Measurements from ENCODE around the gene LYZ. TPM values are rescaled to one million over a fixed set of nuclear protein-coding genes. Genes with fewer than 3 reads are reported as not detected.

LYZ gene
- total RNA-seq, 1 experiment from 2014 or later, result 1.3 TPM

- TF ChIP-seq ZBTB33 (IDR thresholded peaks at IDR 0.05; ENCODE audit: extremely low read depth, insufficient replicate concordance, low read length) (no peak), CEBPB (IDR thresholded peaks at IDR 0.05; ENCODE audit: low read depth) (no peak)
These were observed 36.9 kb downstream of the LYZ start (continued) for GRCh38 chr12:69385038-69385437.

GRCh38 chr12:69386921-69387320 lies 38.7 kb downstream of the LYZ start:
- no peaks in the 10 kb centered on the region for H3K9me3 ChIP-seq (ENCODE audit: control insufficient read depth in 1 of 2, insufficient read depth in 1 of 2, low read depth in 1 of 2, low read length in 2 of 2)
- no peaks in the 10 kb centered on the region for H3K27me3 ChIP-seq (ENCODE audit: insufficient read depth, low read length)
- no peak overlapping the region for H3K9ac ChIP-seq (ENCODE audit: low read length)
- H3K79me2 ChIP-seq (ENCODE audit: insufficient read depth, low read length), result peaks cover 5% of the 10 kb centered on the region
- peaks cover 2 to 11% of the 10 kb centered on the region in 2 experiments; a peak in 2 of 4 replicates for H3K36me3 ChIP-seq (ENCODE audit: control insufficient read depth in 1 of 2, insufficient read depth in 2 of 2, low read length in 2 of 2)
- H3K4me3 ChIP-seq (replicated peaks in 1 of 2; ENCODE audit: low read depth in 1 of 2, low read length in 2 of 2), result no peak overlapping the region
- ATAC-seq (no peak), DNase-seq (ENCODE audit: low read depth, low spot score) (no peak)
- H3K27ac ChIP-seq (ENCODE audit: low read depth, low read length), result no peak overlapping the region
- TF ChIP-seq JUND (IDR thresholded peaks at IDR 0.05), result no peak
- no peak for TF ChIP-seq ATF3 (IDR thresholded peaks at IDR 0.05)
- no peak for TF ChIP-seq ZNF274 (IDR thresholded peaks at IDR 0.05; ENCODE audit: low read depth, low read length)
- TF ChIP-seq POLR2A (IDR thresholded peaks at IDR 0.05; ENCODE audit: borderline replicate concordance, extremely low read depth, insufficient read depth, insufficient read length), result no peak
- no peak for TF ChIP-seq YY1 (IDR thresholded peaks at IDR 0.05; ENCODE audit: extremely low read depth, insufficient replicate concordance, low read depth, low read length)
- TF ChIP-seq EZH2 (IDR thresholded peaks at IDR 0.05), result no peak
- TF ChIP-seq TCF7L2 (IDR thresholded peaks at IDR 0.05; ENCODE audit: borderline replicate concordance, extremely low read depth, insufficient read depth, insufficient read length), result no peak
- TF ChIP-seq EGR1 (IDR thresholded peaks at IDR 0.05; ENCODE audit: low read depth), result no peak
- TF ChIP-seq CTCF (IDR thresholded peaks at IDR 0.05 in 2 of 3, conservative IDR thresholded peaks at IDR 0.05 in 1 of 3; ENCODE audit: borderline replicate concordance in 1 of 3, insufficient read depth in 1 of 3, low read depth in 2 of 3, low read length in 2 of 3), result no peak
- no peak for TF ChIP-seq ZFX (IDR thresholded peaks at IDR 0.05)
- TF ChIP-seq FOSL1 (IDR thresholded peaks at IDR 0.05; ENCODE audit: low read depth), result no peak
- TF ChIP-seq RAD21 (IDR thresholded peaks at IDR 0.05; ENCODE audit: low read depth), result no peak
- no peak for TF ChIP-seq MAX (IDR thresholded peaks at IDR 0.05)
- TF ChIP-seq CEBPB (IDR thresholded peaks at IDR 0.05; ENCODE audit: low read depth), result no peak
- no peaks in the 10 kb centered on the region for H3K4me1 ChIP-seq (ENCODE audit: control insufficient read depth in 1 of 2, insufficient read depth in 2 of 2, low read length in 2 of 2)
- intact Hi-C loops (cut with micrococcal nuclease), result no loop called here
- H3K9me2 ChIP-seq (ENCODE audit: insufficient read depth), result no peaks in the 10 kb centered on the region
- CTCF ChIA-PET, result interaction anchor here (6.6 kb wide), 1 partner anchor 183 kb away, joined by 35 read pairs; no protein-coding TSS in a partner anchor
- RAD21 ChIA-PET (ENCODE audit: low non-redundant PET in 1 of 2, low total read pairs in 2 of 2, uncharacterized antibody in 2 of 2, unreplicated experiment in 2 of 2), result no interaction called here
- no TSS peak for BruUV-seq (replicated peaks)
- POLR2A ChIA-PET, result no interaction called here
- H3K4me2 ChIP-seq (ENCODE audit: low read length), result no peak overlapping the region
- H4K20me1 ChIP-seq (ENCODE audit: insufficient read depth), result no peaks in the 10 kb centered on the region
- H2AFZ ChIP-seq (ENCODE audit: low read depth, low read length, poor library complexity, severe bottlenecking), result no peak overlapping the region
